CD1c-positive myeloid dendritic cell (primary cell): Measurements from ENCODE around the gene RHCG.

ENCODE experiments used
- DNase-seq: peaks from one replicate; pipeline ENCODE4 v3.0.0-alpha.2; 2016; ENCODE audit errors: extremely low spot score

Gene RHCG

GRCh38 chr15:89502867-89503595 is 6.6 kb upstream of the RHCG start:
- DNase-seq: no peak

GRCh38 chr15:89501646-89502045 is 5.3 kb upstream of the RHCG start:
- DNase-seq: no peak

GRCh38 chr15:89500397-89501270 is 4.3 kb upstream of the RHCG start:
- no peak for DNase-seq

- DNase-seq: no peak
These were observed 2.8 kb upstream of the RHCG start for GRCh38 chr15:89499156-89499555.

- no peak for DNase-seq
These were observed 2.2 kb upstream of the RHCG start for GRCh38 chr15:89498574-89498906.

- DNase-seq: no peak
These were observed 848 bp upstream of the RHCG start for GRCh38 chr15:89497231-89497630.

- DNase-seq: no peak
These were observed 691 bp downstream of the RHCG start for GRCh38 chr15:89495638-89496145.

GRCh38 chr15:89494941-89495637 is 1.3 kb downstream of the RHCG start:
- peak; percentile 57 for DNase-seq

- DNase-seq: no peak
These were observed 2.4 kb downstream of the RHCG start for GRCh38 chr15:89494031-89494430.

GRCh38 chr15:89492934-89493631 is 3.3 kb downstream of the RHCG start:
- DNase-seq: no peak

- no peak for DNase-seq
These were observed 4.2 kb downstream of the RHCG start for GRCh38 chr15:89492111-89492641.

GRCh38 chr15:89490814-89491315 is 5.5 kb downstream of the RHCG start:
- no peak for DNase-seq

- no peak for DNase-seq
These were observed 6.1 kb downstream of the RHCG start for GRCh38 chr15:89490081-89490813.

- no peak for DNase-seq
These were observed 7.0 kb downstream of the RHCG start for GRCh38 chr15:89489376-89489775.

- DNase-seq: peak; percentile 20
These were observed 8.6 kb downstream of the RHCG start for GRCh38 chr15:89487791-89488190.

- DNase-seq: peak; percentile 94
These were observed 9.7 kb downstream of the RHCG start for GRCh38 chr15:89486726-89487050.

GRCh38 chr15:89483079-89483478 is 13.3 kb downstream of the RHCG start:
- no peak for DNase-seq

- DNase-seq: no peak
These were observed 14.2 kb downstream of the RHCG start for GRCh38 chr15:89482139-89482538.

GRCh38 chr15:89480505-89480904 is 15.9 kb downstream of the RHCG start:
- DNase-seq: no peak

GRCh38 chr15:89479173-89479572 is 17.2 kb downstream of the RHCG start:
- DNase-seq: no peak
